ENCODE measurements around the gene MMP15.

DNA sequence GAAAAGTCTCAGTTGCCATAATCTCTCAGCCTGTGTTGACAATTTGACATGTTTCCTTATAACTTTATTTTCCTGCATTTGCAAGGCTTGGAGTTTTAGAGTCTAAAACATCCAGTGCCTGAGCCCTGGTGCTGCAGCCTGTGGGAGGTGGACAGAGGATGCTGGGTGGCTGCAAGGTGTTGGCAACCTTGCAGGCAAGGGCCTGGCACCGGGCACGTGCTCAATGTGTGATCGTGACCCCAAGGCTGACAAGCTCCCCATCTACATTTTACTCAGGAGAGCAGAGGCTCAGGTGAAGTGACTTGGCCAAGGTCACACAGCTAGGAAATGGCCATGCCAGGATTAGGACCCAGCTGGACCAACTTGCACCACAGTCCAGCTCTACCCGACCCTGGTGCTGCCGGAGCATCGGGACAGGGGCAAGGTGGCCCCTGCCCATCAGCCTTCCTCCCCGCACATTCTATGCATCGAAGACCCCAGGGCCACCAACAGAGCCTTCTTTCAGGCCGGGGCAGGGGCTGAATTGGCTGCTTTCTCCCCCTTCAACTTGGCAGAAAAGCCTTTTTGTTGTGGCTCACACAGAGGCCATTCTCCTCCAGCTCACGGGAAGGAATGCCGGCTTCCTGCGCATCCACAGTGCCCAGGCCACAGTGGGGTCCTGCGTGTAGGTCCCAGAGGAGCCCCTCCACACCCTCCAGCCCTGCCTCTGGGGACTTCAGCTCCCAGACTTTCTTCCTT, 23.1 kb downstream of the MMP15 start:
- TF ChIP-seq POLR2A (IDR thresholded peaks at IDR 0.05) (no peak), POLR2AphosphoS5 (IDR thresholded peaks at IDR 0.05) (no peak)
- TF ChIP-seq, protein P1, sequence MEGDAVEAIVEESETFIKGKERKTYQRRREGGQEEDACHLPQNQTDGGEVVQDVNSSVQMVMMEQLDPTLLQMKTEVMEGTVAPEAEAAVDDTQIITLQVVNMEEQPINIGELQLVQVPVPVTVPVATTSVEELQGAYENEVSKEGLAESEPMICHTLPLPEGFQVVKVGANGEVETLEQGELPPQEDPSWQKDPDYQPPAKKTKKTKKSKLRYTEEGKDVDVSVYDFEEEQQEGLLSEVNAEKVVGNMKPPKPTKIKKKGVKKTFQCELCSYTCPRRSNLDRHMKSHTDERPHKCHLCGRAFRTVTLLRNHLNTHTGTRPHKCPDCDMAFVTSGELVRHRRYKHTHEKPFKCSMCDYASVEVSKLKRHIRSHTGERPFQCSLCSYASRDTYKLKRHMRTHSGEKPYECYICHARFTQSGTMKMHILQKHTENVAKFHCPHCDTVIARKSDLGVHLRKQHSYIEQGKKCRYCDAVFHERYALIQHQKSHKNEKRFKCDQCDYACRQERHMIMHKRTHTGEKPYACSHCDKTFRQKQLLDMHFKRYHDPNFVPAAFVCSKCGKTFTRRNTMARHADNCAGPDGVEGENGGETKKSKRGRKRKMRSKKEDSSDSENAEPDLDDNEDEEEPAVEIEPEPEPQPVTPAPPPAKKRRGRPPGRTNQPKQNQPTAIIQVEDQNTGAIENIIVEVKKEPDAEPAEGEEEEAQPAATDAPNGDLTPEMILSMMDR (IDR thresholded peaks at IDR 0.05), result no peak
